ENCODE data around the gene KRTAP5-3. TPM values are rescaled to one million over a fixed set of nuclear protein-coding genes. Genes with fewer than 3 reads are reported as not detected.

The KRTAP5-3 gene
- total and polyA plus RNA-seq, 2 of the 8 experiments (the other 6 are each of a cell fraction or from before 2014, with no cell fraction given) = not detected

- no peak for FAIRE-seq
- 76% methylated on average over 6 of the region's 6 CpGs; no CpG with 5 or more reads in 1 of the 2 experiments for WGBS, 2 experiments (ENCODE audit: extremely low coverage in 1 of 2, insufficient coverage in 1 of 2, insufficient read length in 1 of 2, insufficient replicate concordance in 2 of 2, low coverage in 1 of 2, low lambda C conversion rate in 2 of 2, missing lambda C conversion rate in 1 of 2)
- peaks cover 0 to 4% (median 0%) of the 10 kb centered on the region in 4 experiments; a peak in 1 of 7 replicates for H3K27me3 ChIP-seq (replicated peaks in 1 of 4; ENCODE audit: control insufficient read depth in 3 of 4, extremely low read depth in 1 of 4, insufficient read depth in 3 of 4, low read length in 3 of 4)
- TF ChIP-seq BRCA1 (IDR thresholded peaks at IDR 0.05; ENCODE audit: low read depth, low read length) (no peak), ASH2L (IDR thresholded peaks at IDR 0.05; ENCODE audit: low read length) (no peak), TCF12 (IDR thresholded peaks at IDR 0.05; ENCODE audit: low read depth, low read length) (no peak), ATF2 (IDR thresholded peaks at IDR 0.05; ENCODE audit: low read length) (no peak), TEAD4 (IDR thresholded peaks at IDR 0.05; ENCODE audit: low read depth, low read length) (no peak), CREB1 (IDR thresholded peaks at IDR 0.05) (no peak)
Observed at GRCh38 chr11:1598816-1599215, 9.4 kb downstream of the KRTAP5-3 start.

More at GRCh38 chr11:1598816-1599215, 9.4 kb downstream of the KRTAP5-3 start:
- ChIA-PET CTCF (ENCODE audit: partially characterized antibody) (interaction anchor here (1.3 to 7.7 kb wide), 6 partner anchors 22 to 52 kb away, joined by 3 to 95 read pairs (median 24); partner anchors contain the start of gene KRTAP5-5), POLR2A (ENCODE audit: partially characterized antibody) (interaction anchor here (0.6 kb wide), 1 partner anchor 153 kb away, joined by 3 read pairs; no protein-coding TSS in a partner anchor)
- Histone ChIP-seq H3K4me3 (ENCODE audit: extremely low read depth in 1 of 4, insufficient read depth in 2 of 4, low read depth in 3 of 4, low read length in 4 of 4) (no peak overlapping the region), H2BK120ac (replicated peaks; ENCODE audit: low read depth, low read length) (no peak overlapping the region), H2AK5ac (ENCODE audit: low read depth, low read length) (no peak overlapping the region), H3K79me2 (ENCODE audit: control insufficient read depth in 1 of 2, insufficient read depth in 2 of 2, low read length in 2 of 2) (no peaks in the 10 kb centered on the region), H3K4ac (replicated peaks; ENCODE audit: insufficient read length, low read depth, low read length) (no peak overlapping the region), H4K20me1 (replicated peaks in 1 of 2; ENCODE audit: control insufficient read depth in 1 of 2, insufficient read depth in 2 of 2, low read length in 2 of 2) (peaks cover 0 to 2% of the 10 kb centered on the region in 2 experiments), H4K8ac (ENCODE audit: extremely low read depth, insufficient read depth, low read length) (no peak overlapping the region), H3K79me1 (ENCODE audit: low read depth, low read length) (no peaks in the 10 kb centered on the region), H2AFZ (ENCODE audit: low read length) (no peak overlapping the region), H2BK15ac (ENCODE audit: low read length) (no peak overlapping the region), H2BK5ac (ENCODE audit: low read depth, low read length) (no peak overlapping the region), H3K14ac (ENCODE audit: insufficient read length) (no peak overlapping the region), H4K91ac (replicated peaks; ENCODE audit: insufficient read length, low read length) (no peak overlapping the region), H3K18ac (ENCODE audit: extremely low read depth, low read length) (no peak overlapping the region), H2BK20ac (ENCODE audit: low read length) (no peak overlapping the region), H3K56ac (replicated peaks; ENCODE audit: insufficient read length, low read depth, low read length) (no peak overlapping the region), H4K5ac (ENCODE audit: insufficient read length, low read depth, low read length) (no peak overlapping the region), H3K9me3 (ENCODE audit: insufficient read depth in 2 of 2, low read depth in 1 of 2, low read length in 1 of 2) (peaks cover 0 to 4% of the 10 kb centered on the region in 2 experiments; a peak in 1 of 4 replicates), H3K4me2 (ENCODE audit: insufficient read depth in 1 of 2, low read depth in 2 of 2, low read length in 2 of 2) (no peak overlapping the region), H3K23ac (ENCODE audit: insufficient read length) (no peak overlapping the region), H3K27ac (ENCODE audit: low read depth, low read length) (no peak overlapping the region), H3K4me1 (replicated peaks in 1 of 4; ENCODE audit: control insufficient read depth in 3 of 4, insufficient read depth in 4 of 4, low read length in 3 of 4) (peaks cover 2 to 13% (median 5%) of the 10 kb centered on the region in 4 experiments), H2BK12ac (ENCODE audit: low read depth, low read length) (no peak overlapping the region), H3K23me2 (ENCODE audit: low read depth, low read length) (peaks cover 2% of the 10 kb centered on the region; the same call in 1 of the 2 replicates), H3K36me3 (ENCODE audit: control insufficient read depth in 2 of 4, insufficient read depth in 4 of 4, low read length in 3 of 4) (no peaks in the 10 kb centered on the region), H3K9ac (replicated peaks in 1 of 4; ENCODE audit: extremely low read depth in 1 of 4, low read depth in 3 of 4, low read length in 3 of 4) (no peak overlapping the region)
- no peak for DNase-seq (ENCODE audit: low read depth in 1 of 2, low spot score in 2 of 2)

Data from H1 (cell line).